HG03039 (cell line): ENCODE data around the gene PDE4D.

Experiments
- ATAC-seq: cut with Tn5 transposase; IDR thresholded peaks from one replicate; pipeline ENCODE4 v1.9.1; 2021; ENCODE audit warnings: mild to moderate bottlenecking, moderate library complexity; ENCODE audit not compliant: unreplicated experiment

Gene PDE4D

GRCh38 chr5:59661954-59662615, 231.4 kb downstream of the PDE4D start:
- peak; percentile 40 for ATAC-seq

- ATAC-seq, result no peak
Measured at GRCh38 chr5:59661311-59661710, 232.2 kb downstream of the PDE4D start.

GRCh38 chr5:59660737-59661136, 232.8 kb downstream of the PDE4D start:
- no peak for ATAC-seq

DNA sequence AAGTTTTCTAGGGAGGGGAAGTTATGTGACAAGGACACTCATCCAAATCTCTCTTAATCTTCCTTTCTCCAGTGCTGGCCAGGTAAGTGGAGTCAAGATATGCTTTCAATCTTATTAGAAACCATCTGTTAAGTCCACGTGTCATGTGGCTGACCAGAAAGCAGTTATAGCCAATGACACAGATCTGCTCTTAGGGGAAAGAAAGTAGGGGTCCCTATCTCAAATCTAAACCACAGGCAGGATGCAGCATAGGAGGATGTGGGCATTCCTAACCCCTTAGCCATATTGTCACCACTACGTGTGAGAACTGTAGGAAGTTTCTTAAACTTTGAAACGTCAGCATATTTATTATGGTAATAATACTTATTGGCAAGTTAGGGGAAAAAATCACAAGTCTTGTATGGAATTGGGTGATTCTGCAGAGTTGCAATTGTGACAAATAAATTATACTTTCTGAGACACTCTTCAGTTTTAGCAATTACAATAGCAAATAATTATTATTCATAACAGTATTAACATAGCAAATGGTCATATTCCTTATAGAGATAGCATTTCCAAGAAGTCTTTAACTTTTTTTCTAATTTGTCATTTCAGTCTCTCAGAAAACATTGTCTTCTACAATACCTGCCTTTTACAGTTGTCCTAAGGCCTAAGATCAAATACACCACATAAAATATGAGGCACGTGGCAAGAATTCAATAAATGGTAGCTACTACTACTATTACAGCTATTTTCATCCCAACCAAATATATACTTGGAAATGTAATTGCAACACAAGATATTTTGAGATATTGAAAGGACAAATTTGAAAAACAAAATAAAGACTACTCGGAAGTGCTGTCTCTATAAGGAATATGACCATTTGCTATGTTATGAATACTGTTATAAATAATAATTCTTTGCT, 236.9 kb downstream of the PDE4D start:
- ATAC-seq, result no peak

GRCh38 chr5:59655693-59656309, 237.7 kb downstream of the PDE4D start:
- no peak for ATAC-seq

DNA sequence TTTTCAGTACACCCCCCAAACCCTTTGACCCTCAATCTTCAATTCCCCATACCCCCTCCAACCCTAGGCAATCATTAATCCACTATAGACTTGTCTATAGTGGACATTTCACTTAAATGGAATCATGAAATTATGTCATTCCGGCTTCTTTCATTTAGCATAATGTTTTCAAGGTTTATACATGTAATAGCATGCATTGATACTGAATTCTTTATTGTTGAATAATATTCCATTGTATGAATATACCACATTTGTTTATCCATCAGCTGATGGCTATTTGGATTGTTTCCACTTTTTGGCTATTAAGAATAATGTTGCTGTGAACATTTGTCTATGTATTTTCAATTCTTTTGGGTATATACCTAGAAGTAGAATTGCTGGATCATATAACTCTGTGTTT, 238.8 kb downstream of the PDE4D start:
- no peak for ATAC-seq

DNA sequence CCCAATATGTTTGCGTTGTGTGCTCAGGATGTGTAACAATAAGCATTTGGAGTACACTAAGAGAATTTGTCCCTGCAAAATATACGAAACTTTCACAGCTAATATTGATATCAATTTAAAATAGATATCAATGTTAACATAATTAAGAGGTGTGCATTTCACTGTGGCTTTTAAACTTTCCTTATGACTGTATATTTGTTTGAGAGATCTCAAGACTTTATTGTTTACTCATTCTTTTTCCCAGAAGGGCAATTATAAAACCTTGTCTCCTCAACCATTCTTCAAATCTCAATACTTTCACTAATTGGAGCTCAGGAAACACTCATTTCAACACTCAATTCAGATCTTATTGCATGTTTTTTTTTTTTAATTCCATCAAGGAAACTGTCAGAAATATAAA, 241.1 kb downstream of the PDE4D start:
- no peak for ATAC-seq

DNA sequence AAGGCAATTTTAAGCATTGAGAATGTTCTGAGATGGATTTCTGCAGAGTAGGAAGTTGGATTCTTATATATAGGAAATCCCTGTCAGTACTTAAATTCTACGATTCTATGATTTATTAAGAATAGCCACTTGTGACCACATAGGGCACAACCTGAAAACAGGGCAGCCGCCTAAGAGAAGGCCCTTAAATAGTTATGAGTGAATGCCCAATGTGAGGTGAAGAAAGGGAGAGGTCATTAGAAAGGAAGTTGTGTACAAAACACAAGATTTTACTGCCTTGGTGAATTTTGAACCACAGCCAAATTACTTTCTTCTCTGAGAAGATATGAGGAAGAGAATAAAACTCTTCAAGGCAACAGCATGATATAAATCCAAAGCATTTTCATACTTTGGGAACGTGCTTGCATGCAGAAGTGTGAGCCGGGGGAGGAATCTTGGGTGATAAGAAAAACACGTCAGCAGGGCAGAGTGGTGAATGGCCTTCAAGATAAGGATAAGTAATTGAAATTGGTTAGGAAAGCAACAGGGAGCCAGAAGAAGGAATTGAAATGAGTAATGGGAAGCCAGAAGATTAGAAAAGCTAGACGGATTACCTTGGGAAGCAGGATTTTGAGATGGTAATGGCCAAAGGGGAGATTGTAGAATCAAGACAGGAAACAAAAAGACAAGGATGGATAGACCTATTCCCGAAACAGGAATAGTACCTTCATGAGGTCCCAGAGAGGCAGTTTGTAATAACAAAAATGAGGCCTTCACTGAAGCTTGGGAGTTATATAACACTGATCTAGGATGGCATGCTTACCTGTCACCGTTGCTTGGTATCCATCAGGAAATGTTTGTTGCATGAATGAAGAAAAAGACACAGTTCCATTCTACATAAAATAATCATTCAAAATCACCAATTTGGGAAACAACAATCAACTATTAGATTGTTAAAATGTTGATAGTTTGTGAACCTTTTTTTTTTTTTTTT, 244.3 kb downstream of the PDE4D start:
- no peak for ATAC-seq

GRCh38 chr5:59648038-59648831, 245.3 kb downstream of the PDE4D start:
- ATAC-seq, result no peak

DNA sequence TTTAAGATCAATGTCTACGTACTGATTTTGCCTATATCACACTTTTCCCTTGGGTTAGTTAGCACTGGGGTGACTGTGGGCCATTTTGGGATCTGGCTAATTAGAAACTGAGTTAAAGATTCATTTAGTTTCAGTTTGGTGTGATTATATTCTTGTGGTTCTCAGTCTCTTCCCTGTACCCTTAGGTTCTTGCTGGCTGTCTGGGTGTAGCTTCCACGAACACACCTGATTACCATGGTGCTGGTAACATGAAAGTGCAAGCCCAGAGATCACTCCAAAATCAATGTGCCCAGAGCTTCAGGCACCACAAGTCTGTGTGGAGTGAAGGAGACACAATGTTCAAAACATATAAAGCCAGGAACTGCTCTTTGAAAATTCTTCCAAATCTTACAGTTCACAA, 248.1 kb downstream of the PDE4D start:
- ATAC-seq, result no peak

GRCh38 chr5:59640411-59640810, 253.1 kb downstream of the PDE4D start:
- ATAC-seq, result no peak

GRCh38 chr5:59637884-59638580, 255.5 kb downstream of the PDE4D start:
- ATAC-seq, result no peak

- no peak for ATAC-seq
Measured at GRCh38 chr5:59629561-59629960, 264.0 kb downstream of the PDE4D start.

- ATAC-seq, result no peak
Measured at GRCh38 chr5:59628062-59628828, 265.3 kb downstream of the PDE4D start.

GRCh38 chr5:59624898-59625297, 268.6 kb downstream of the PDE4D start:
- no peak for ATAC-seq

- no peak for ATAC-seq
Measured at GRCh38 chr5:59622848-59623247, 270.7 kb downstream of the PDE4D start.

DNA sequence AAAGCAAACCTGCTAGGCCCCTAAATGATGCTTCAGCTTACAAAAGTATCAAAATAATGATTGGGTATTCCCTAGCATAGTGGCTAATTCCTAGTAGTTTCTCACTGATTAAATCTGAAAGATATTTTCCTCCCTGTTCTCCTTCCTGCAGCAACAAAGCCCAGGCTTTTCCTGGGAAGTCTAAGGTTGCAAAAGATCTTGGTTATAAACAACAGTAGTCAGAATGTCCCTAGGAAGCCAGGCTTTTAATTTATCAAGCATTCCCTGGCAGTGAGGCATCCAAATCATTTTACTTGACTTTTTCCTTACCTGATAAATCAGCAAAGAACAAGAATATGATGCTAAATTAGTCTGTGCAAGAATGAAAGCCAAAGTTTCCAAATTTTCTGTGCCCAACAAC, 272.0 kb downstream of the PDE4D start:
- no peak for ATAC-seq

- ATAC-seq, result no peak
Measured at GRCh38 chr5:59620535-59621212, 272.9 kb downstream of the PDE4D start.
